Glomerular endothelial cell (primary cell): ENCODE data around the gene ITIH6. TPM values are rescaled to one million over a fixed set of nuclear protein-coding genes. Genes with fewer than 3 reads are reported as not detected.
A peak's percentile ranks its signal among the peaks of the same experiment; 100 is the strongest.
"Not testable (repeated sequence)": the region's sequence is repeated elsewhere in the genome, so short reads cannot be mapped to it uniquely, and the experiment has no call there.

ENCODE experiments used
- DNase-seq: peaks from one replicate; pipeline ENCODE4 v3.0.0-alpha.2; 2011; ENCODE audit warnings: low read depth, low spot score; ENCODE audit errors: extremely low read depth
- total RNA-seq: library from RNA; depleted of rRNA; stranded (reverse); fragments of >200 nt; gene quantifications from 2 replicates; pipeline ENCODE4 v1.2.3, GENCODE V29; 2015

The ITIH6 gene
- total RNA-seq, 1 donor from 2014 or later: under 0.01 TPM

GRCh38 chrX:54808605-54809483, 10.8 kb upstream of the ITIH6 start:
- DNase-seq: peak; percentile 70

GRCh38 chrX:54808109-54808604, 10.1 kb upstream of the ITIH6 start:
- no peak for DNase-seq

- DNase-seq: no peak
These were observed 9.6 kb upstream of the ITIH6 start, which contains the start of gene MAGED2 for GRCh38 chrX:54807524-54808108. Gene MAGED2, plus strand, starts transcription at chrX:54807745. Its CDS starts 1,587 bp downstream, at chrX:54809332.

GRCh38 chrX:54799046-54799445, 991 bp upstream of the ITIH6 start:
- no peak for DNase-seq

GRCh38 chrX:54794795-54795194, 3.3 kb downstream of the ITIH6 start:
- DNase-seq: no peak

- no peak for DNase-seq
These were observed 4.0 kb downstream of the ITIH6 start for GRCh38 chrX:54794028-54794427.

- DNase-seq: not testable (repeated sequence)
These were observed 8.7 kb downstream of the ITIH6 start for GRCh38 chrX:54789405-54789804.

GRCh38 chrX:54788446-54788845, 9.6 kb downstream of the ITIH6 start:
- no peak for DNase-seq

GRCh38 chrX:54786967-54787366, 11.1 kb downstream of the ITIH6 start:
- DNase-seq: no peak

GRCh38 chrX:54785901-54786300, 12.2 kb downstream of the ITIH6 start:
- no peak for DNase-seq

GRCh38 chrX:54776987-54777672, 20.9 kb downstream of the ITIH6 start:
- DNase-seq: no peak

GRCh38 chrX:54776061-54776460, 22.0 kb downstream of the ITIH6 start:
- DNase-seq: no peak

- not testable (repeated sequence) for DNase-seq
These were observed 23.5 kb downstream of the ITIH6 start for GRCh38 chrX:54774391-54775094.

GRCh38 chrX:54758114-54759055, 39.7 kb downstream of the ITIH6 start:
- DNase-seq: no peak

- no peak for DNase-seq
These were observed 43.2 kb downstream of the ITIH6 start for GRCh38 chrX:54754854-54755253.

- no peak for DNase-seq
These were observed 49.4 kb downstream of the ITIH6 start for GRCh38 chrX:54748626-54749025.

GRCh38 chrX:54747733-54748393, 50.2 kb downstream of the ITIH6 start:
- no peak for DNase-seq

- no peak for DNase-seq
These were observed 51.1 kb downstream of the ITIH6 start for GRCh38 chrX:54746928-54747327.

- DNase-seq: no peak
These were observed 52.4 kb downstream of the ITIH6 start for GRCh38 chrX:54745676-54746075.
